Activated T-cell treated with anti-CD3 and anti-CD28 coated beads for 24 hours (primary cell): Measurements from ENCODE around the gene F12.
"Not testable (repeated sequence)": the region's sequence is repeated elsewhere in the genome, so short reads cannot be mapped to it uniquely, and the experiment has no call there.

Source experiments
- DNase-seq: peaks from one replicate; pipeline ENCODE4 v3.0.0-alpha.2; 2020; ENCODE audit warnings: low read depth

F12 gene

GRCh38 chr5:177432143-177432838 is 22.9 kb upstream of the F12 start:
- DNase-seq = no peak

DNA sequence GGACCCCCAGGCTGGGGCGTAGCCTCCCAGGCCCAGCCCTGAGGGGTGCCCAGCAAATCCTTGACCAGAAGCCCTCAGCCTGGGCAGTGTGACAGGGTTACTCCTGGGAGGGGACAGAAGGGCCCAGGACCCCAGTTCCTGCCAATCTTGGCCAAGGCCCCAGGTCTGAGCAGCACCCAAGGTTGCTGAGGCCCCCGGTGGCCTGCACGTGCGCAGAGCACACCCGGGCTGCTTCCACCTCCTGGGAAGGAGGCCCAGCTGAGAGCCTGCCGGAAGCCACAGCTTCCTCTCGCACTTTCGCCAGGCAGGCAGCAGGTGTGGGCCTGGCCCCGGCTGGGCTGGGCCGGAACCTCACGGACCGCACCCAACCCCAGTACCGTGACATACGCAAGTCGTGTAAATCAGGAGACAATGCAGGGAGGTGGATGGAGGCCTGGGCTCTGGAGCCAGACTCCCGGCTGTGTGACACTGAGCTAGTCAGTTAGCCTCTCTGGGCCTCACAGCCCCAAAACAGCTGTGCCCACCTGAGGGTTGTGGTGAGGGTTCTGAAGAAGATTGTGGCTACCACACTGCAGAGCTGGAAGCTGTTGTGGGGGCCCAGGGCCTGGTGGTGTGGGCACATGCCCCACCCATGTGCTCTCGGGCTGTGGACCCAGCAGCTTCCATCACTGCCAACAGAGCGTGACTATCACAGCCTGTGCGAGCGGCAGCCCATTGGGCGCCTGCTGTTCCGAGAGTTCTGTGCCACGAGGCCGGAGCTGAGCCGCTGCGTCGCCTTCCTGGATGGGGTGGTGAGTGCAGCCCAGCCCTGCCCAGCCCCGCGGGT is 22.2 kb upstream of the F12 start:
- peak; percentile 65 for DNase-seq

DNA sequence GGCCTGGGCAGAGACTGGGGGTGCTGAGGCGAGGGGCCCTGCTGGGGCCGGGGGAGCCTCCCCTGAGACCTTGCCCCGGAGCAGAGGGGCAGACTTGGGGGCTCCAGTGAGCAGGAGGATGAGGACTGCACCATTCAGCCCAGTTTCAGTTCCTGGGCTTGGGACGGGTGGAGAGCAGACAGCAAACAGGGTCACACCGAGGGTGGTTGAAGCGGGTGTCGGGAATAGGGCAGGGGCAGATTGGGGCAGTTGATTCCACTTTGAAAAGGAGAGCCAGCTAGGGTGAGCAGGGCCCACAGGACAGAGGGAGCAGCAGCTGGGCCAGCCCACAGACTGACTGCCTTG is 21.6 kb upstream of the F12 start:
- no peak for DNase-seq

GRCh38 chr5:177430140-177430951 is 21.0 kb upstream of the F12 start:
- no peak for DNase-seq

- DNase-seq = peak; percentile 79
These were observed 20.1 kb upstream of the F12 start for GRCh38 chr5:177429248-177430040.

DNA sequence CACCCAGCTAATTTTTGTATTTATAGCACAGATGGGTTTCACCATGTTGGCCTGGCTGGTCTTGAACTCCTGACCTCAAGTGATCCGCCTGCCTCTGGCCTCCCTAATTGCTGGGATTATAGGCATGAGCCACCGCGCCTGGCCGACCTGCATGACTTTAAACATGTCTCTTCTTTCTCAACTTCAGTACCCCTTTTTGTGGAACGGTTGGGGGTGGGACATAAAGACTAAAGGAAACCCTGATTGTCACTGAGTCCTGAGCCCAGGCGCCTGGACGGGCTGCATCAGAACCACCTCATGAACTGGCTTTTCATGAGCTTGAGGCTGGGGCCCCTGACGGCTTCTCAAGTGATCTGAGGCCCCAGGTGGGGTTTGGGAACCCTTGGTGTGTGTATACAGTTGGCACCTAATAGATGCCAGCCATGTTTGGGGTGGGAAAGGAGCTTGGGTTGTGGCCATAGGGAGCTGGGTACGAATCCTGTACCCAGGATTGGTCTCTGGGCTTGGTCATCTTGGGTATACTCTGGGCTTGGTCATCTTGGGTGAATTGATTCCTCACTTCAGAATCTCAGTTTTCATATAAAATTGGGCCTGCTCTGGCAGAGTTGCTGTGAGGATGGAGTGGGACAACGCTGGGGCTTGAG is 19.3 kb upstream of the F12 start:
- DNase-seq = no peak

DNA sequence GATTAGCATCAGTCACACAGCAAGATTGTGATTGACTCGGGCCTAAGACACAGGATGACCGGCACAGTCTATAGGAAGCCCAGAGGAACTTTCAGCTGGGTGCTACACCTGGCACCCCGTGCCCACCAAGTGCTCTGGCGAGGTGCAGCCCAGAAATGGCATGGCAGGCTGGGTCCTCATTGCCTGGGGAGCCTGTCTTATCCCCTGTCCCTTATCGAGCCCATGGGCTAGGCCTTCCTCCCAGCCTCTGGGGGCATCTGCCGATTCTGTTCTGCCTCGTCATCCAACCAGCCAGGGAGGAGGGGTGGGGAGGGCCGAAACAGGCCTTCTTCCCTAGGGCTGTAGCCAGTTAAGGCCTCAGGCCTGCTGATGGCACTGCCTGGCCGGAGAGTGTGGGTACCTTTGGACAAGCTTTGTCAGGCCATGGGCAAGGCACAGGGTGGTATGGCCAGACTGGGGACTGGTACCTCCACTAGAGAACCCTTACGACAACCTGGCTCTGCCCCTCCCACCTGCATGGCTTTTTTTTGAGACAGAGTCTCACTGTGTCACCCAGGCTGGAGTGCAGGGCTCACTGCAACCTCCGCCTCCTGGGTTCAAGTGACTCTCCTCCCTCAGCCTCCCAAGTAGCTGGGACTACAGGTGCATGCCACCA is 18.7 kb upstream of the F12 start:
- peak; percentile 24 for DNase-seq

- DNase-seq = no peak
These were observed 18.0 kb upstream of the F12 start for GRCh38 chr5:177427211-177427822.

- peak; percentile 64 for DNase-seq
These were observed 17.3 kb upstream of the F12 start, which contains the start of gene GRK6 for GRCh38 chr5:177426566-177427210. TSS of gene GRK6 (plus strand) at chr5:177426676. CDS start at chr5:177426846, 170 bp downstream.

DNA sequence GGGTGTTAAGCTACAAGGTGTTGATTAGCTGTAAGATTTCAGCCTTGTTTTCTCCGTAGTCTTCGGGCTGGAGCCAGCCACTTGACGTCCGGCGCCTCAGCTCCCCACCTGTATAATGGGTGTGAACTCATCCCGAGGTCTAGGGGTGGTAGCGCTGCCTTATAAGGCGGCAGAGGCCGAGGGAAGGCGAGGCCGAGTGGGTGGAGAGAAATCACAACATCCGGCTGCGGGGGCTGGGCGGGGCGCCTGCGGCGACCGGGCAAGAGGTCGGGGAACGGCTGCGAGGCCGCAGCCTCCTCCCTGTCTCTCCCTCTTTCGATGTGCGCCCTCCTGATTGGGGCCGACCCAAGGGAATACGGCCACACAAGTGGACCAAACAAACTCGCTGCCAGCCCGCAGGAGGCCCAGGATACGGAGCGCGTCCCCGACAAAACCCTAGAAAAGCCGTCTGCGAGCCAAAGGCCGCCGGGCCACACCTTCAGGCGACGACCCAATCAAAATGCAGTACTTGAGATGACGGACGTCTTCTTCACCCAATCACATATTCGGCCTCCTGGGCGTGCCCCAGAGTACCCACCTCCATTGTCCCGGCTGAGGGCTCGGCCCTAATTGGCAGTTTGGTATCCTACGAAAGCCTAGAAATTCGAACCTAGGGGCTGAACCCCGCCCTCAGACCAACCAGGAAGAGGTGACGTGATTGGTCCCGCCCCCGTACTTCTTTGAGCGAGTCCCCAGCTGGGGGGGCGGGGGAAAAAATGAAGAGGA is 16.6 kb upstream of the F12 start:
- DNase-seq = peak; percentile 99

- no peak for DNase-seq
These were observed 15.9 kb upstream of the F12 start for GRCh38 chr5:177425196-177425800.

- no peak for DNase-seq
These were observed 14.3 kb upstream of the F12 start for GRCh38 chr5:177423671-177424070.

DNA sequence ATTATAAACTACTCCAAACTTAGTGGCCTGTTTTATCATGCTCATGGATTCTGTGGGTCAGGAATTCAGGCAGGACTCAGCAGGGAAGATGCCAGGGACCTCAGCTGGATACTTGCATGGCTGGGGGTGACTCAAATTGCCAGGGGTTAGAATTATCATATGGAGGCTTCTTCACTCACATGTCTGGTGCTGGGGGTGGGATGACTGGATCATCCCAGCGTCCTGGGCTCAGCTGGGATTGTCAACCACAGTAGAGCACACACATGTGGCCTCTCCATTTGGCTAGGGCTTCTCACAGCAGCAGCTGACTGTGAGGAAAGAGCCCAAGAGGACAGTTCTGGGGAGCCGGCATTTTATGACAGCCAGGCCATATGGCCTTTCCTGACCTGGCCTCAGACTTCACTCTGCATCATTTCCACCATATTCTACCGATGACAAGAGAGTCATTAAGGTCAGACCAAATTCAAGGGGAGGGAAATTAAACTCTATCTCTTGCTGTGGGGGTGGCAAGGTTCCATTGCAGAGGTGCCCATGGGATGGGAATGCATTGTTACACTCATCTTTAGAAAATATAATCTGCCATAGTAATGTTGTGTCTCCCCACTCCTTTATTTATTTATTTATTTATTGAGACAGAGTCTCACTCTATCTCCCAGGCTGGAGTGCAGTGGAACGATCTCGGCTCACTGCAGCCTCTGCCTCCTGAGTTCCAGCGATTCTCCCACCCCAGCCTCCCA is 11.9 kb upstream of the F12 start:
- no peak for DNase-seq

DNA sequence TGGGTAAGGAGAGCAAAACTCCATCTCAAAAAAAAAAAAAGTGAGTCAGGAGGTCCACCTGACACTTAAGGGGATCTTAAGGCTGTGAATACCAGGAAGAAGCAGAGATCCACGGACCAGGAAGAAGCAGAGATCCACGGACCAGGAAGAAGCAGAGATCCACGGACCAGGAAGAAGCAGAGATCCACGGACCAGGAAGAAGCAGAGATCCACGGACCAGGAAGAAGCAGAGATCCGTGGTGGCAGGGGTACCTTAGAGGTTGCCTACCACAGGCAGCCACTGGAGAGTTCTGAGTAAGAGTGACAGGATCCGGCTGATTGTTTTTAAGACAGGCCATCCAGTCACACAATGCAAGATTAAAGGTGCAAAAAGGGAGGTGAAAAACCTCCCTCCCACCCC is 11.1 kb upstream of the F12 start:
- not testable (repeated sequence) for DNase-seq

- no peak for DNase-seq
These were observed 9.7 kb upstream of the F12 start for GRCh38 chr5:177419046-177419445.

DNA sequence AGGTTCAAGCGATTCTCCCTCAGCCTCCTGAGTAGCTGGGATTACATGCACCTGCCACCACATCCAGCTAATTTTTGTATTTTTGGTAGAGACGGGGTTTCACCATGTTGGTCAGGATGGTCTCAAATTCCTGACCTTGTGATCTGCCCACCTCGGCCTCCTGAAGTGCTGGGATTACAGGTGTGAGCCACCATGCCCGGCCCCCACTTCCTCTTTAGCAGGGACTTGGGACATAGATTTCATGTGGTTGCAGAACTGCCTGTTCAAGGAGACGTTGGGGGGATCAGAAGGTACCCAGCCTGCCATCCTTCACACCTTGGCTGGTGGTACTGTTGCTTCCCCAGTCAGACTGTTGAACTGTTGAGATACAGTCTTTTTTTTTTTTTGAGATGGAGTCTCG is 7.7 kb upstream of the F12 start:
- DNase-seq = not testable (repeated sequence)

- DNase-seq = no peak
These were observed 5.1 kb upstream of the F12 start for GRCh38 chr5:177414481-177414880.
